C4-2B (cell line): ENCODE results near the gene PDS5A.
"Not testable (repeated sequence)": the region's sequence is repeated elsewhere in the genome, so short reads cannot be mapped to it uniquely, and the experiment has no call there.

Experiments used
- H3K27ac ChIP-seq: fragments of 450-650 bp; 2 replicates; pipeline ENCODE4 v1.5.1; 2017
- ZFX ChIP-seq: fragments of 450-650 bp; IDR thresholded peaks from 2 replicates; pipeline ENCODE4 v1.6.1; 2017
- TF ChIP-seq, protein P1 (sequence below): fragments of 450-650 bp; conservative IDR thresholded peaks from 2 replicates; pipeline ENCODE4 v1.5.1; 2017; ENCODE audit warnings: mild to moderate bottlenecking

Gene PDS5A, protein sequence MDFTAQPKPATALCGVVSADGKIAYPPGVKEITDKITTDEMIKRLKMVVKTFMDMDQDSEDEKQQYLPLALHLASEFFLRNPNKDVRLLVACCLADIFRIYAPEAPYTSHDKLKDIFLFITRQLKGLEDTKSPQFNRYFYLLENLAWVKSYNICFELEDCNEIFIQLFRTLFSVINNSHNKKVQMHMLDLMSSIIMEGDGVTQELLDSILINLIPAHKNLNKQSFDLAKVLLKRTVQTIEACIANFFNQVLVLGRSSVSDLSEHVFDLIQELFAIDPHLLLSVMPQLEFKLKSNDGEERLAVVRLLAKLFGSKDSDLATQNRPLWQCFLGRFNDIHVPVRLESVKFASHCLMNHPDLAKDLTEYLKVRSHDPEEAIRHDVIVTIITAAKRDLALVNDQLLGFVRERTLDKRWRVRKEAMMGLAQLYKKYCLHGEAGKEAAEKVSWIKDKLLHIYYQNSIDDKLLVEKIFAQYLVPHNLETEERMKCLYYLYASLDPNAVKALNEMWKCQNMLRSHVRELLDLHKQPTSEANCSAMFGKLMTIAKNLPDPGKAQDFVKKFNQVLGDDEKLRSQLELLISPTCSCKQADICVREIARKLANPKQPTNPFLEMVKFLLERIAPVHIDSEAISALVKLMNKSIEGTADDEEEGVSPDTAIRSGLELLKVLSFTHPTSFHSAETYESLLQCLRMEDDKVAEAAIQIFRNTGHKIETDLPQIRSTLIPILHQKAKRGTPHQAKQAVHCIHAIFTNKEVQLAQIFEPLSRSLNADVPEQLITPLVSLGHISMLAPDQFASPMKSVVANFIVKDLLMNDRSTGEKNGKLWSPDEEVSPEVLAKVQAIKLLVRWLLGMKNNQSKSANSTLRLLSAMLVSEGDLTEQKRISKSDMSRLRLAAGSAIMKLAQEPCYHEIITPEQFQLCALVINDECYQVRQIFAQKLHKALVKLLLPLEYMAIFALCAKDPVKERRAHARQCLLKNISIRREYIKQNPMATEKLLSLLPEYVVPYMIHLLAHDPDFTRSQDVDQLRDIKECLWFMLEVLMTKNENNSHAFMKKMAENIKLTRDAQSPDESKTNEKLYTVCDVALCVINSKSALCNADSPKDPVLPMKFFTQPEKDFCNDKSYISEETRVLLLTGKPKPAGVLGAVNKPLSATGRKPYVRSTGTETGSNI (N-terminal part only)

DNA sequence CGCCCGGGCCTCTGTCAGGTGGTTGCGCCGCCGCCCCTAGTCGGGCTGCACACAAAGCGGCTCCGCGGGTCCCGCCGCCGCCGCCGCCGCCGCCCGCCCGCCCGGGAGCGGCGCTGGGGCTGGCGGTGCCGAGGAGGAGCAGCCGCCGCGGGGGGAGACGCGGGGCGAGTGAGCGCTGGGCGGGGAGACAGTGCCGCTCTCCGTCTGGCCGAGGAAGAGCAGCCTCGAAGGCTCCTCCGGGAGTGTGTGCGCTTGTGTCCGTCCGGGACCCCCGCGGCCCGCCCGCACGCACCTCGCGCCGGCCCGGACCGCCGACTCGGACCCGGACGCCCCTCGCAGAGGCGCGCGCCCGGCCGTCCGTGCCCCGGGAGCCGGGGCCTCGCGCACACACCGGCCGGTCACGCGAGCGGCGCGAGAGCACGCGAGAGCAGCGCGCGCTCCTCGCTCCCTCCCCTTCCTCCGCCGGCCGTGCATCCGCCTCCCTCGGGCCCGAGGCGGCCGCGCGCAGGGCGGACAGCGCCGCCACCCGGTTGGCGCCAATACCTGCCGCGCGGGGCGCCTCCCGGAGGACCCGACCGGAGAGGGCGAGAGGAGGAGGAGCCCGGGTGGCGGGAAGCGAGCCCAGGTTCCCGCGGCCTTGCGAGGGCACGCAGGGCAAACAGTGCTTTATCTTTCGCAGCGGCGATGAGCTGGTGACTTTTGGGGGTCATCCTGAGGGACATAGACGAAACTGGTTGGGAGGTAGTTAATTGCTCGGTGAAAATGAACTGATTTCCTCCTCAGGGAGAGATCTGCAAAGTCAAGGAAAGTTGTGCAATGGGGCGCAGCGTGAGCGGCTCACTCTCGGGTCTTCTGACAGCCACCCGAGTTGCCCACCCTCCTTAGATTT is at the start of gene PDS5A:
Gene PDS5A (minus strand): TSS at position 423 of the 889 bp plus-strand sequence. CDS start 1,334 bp downstream, outside the sequence.
- TF ChIP-seq, protein P1, sequence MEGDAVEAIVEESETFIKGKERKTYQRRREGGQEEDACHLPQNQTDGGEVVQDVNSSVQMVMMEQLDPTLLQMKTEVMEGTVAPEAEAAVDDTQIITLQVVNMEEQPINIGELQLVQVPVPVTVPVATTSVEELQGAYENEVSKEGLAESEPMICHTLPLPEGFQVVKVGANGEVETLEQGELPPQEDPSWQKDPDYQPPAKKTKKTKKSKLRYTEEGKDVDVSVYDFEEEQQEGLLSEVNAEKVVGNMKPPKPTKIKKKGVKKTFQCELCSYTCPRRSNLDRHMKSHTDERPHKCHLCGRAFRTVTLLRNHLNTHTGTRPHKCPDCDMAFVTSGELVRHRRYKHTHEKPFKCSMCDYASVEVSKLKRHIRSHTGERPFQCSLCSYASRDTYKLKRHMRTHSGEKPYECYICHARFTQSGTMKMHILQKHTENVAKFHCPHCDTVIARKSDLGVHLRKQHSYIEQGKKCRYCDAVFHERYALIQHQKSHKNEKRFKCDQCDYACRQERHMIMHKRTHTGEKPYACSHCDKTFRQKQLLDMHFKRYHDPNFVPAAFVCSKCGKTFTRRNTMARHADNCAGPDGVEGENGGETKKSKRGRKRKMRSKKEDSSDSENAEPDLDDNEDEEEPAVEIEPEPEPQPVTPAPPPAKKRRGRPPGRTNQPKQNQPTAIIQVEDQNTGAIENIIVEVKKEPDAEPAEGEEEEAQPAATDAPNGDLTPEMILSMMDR, result peak; percentile 98
- no peak for TF ChIP-seq ZFX
- H3K27ac ChIP-seq, result peak within 1 kb of the TSS; percentile 82

DNA sequence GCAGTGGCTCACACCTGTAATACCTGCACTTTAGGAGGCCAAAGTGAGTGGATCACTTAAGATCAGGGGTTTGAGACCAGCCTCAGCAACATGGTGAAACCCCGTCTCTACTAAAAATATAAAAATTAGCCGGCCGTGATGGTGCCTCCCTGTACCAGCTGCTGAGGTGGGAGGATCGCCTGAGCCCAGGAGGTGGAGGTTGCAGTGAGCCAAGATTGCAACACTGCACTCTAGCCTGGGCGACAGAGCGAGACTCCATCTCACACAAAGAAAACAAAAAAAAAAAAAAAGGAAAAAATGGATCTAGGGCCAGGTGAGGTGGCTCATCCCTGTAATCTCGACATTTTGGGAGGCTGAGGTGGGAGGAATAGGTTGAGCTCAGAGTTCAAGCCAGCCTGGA is 46.3 kb upstream of the PDS5A start:
- not testable (repeated sequence) for H3K27ac ChIP-seq

DNA sequence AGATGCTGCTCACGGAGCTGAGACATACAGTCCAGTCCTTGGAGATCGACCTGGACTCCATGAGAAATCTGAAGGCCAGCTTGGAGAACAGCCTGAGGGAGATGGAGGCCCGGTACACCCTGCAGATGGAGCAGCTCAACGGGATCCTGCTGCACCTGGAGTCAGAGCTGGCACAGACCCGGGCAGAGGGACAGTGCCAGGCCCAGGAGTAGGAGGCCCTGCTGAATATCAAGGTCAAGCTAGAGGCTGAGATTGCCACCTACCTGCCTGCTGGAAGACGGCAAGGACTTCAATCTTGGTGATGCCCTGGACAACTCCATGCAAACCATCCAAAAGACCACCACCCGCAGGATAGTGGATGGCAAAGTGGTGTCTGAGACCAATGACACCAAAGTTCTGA is 43.4 kb upstream of the PDS5A start:
- not testable (repeated sequence) for H3K27ac ChIP-seq

DNA sequence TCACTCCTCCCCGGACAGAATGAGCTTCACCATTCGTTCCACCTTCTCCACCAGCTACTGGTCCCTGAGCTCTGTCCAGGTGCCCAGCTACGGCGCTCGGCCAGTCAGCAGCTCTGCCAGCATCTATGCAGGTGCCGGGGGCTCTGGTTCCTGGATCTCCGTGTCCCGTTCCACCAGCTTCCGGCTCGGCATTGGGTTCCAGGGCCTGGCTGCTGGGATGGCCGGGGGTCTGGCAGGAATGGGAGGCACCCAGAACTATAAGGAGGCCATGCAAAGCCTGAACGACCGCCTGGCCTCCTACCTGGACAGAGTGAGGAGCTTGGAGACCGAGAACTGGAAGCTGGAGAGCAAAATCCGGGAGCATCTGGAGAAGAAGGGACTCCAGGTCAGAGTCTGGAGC is 42.5 kb upstream of the PDS5A start:
- no peak overlapping the region for H3K27ac ChIP-seq
- TF ChIP-seq ZFX, result no peak
- TF ChIP-seq, protein P1, result no peak

DNA sequence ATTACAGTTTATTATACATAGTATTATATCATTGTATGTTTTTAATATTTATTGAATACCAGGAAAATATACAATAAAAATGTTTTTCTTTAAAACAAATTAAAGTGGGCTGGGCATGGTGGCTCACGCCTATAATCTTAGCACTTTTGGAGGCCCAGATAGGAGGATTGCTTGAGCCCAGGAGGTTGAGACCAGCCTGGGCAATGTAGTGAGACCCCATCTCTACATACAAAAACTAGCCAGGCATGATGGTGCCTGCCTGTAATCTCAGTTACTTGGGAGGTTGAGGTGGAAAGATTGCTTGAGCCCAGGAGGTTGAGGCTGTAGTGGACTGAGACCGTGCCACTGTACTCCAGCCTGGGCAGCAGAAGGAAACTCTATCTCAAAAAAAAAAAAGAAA is 38.3 kb upstream of the PDS5A start:
- TF ChIP-seq ZFX, result no peak
- TF ChIP-seq, protein P1, result no peak
- H3K27ac ChIP-seq, result no peak overlapping the region

DNA sequence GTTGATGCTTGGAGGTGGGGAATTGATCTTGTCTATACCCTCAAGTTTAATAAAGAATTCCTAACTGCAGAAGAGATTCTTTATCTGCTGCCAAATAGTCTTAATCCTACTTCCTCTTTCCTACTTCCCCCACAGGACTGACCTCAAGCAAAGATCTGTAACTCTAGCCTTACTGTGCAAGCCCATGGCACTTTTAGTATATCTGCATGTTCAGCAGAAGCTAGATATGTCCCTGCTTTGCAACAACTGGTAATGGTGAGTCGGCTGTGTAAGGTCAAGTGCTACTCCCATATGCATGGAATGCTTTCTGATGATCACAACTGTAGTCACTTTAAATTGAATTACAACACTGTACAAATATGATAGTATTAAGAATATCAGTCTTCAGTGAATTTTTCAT is 26.3 kb upstream of the PDS5A start:
- TF ChIP-seq ZFX, result no peak
- TF ChIP-seq, protein P1, result no peak
- no peak overlapping the region for H3K27ac ChIP-seq

DNA sequence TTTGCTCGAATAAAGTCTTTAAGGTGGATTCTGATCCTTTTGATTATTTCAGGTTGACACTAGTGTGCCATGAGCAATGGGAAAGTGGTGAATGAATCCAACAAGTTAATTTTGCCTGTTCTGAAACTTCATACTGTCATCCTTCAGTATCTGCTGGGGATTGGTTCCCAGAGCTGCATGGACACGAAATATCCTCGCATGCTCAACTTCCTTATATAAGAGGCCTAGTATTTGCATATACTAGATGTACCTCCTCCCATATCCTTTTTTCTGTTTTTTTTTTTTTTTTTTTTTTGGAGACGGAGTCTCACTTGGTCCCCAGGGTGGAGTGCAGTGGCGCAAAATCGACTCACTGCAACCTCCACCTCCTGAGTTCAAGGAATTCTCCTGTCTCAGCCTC is 23.0 kb upstream of the PDS5A start:
- TF ChIP-seq, protein P1, result no peak
- TF ChIP-seq ZFX, result no peak

More for the DNA sequence above, 23.0 kb upstream of the PDS5A start:
- H3K27ac ChIP-seq, result no peak overlapping the region
